GM10847 (cell line): ENCODE results near the gene ZNF627.

ENCODE experiments used
- POLR2A ChIP-seq: IDR thresholded peaks from 2 replicates; pipeline ENCODE4 v1.6.1; 2011; ENCODE audit not compliant: insufficient read length; ENCODE audit errors: extremely low read depth

Gene ZNF627

GRCh38 chr19:11597202-11598102 lies at the start of gene ZNF627:
TSS of gene ZNF627 (plus strand) at chr19:11597483. CDS start at chr19:11597628, 145 bp downstream.
- TF ChIP-seq POLR2A, result peak; percentile 92

- TF ChIP-seq POLR2A, result no peak
Observed at GRCh38 chr19:11547929-11548700, 49.2 kb upstream of the ZNF627 start.

GRCh38 chr19:11549386-11549953 lies 47.8 kb upstream of the ZNF627 start:
- no peak for TF ChIP-seq POLR2A

DNA sequence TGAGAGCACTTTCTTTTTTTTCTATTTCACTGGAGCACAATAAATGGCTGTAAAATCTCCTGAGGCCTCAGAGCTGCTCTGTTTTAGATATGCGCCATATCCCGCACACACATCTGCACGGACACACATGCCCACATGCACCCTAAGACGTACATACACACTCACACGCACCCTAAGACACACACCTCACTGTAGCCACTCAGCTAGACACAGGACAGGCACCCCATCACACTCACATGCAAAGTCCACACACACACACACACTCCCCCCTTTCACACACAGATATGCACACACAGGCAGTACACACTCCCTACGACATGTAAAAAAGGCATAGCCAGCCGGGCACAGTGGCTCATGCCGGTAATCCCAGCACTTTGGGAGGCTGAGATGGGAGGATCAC lies 47.0 kb upstream of the ZNF627 start:
- no peak for TF ChIP-seq POLR2A

DNA sequence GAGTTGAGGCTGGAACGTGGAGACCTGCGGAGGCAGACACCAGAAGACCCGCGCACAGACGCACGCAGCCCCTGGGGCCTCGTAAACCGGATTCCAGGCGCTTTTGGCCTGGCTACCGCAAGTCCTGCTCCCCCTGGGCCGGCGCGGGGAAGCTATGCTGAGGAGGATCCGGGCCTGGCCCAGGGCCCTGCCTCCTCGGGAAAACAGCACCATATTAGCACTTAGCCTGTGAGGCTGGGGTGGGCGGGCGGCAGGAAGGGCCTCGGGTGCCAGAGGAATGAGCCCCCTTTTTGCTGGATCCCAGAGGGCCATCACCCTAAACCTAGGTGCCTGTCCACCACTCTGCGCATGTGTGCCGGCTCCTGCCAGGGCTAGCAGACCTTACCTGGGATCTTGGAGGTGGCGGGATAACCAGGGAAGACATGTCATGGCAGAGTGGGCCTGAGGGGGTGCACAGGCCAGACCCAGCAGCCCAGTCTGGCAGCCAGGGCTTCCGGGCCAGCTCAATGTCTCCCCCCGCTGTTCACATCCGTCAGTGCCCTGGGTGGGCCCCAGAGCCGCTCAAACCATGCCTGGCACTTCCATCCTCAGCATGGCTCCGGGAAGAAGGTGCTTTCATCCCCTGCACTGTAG lies 45.6 kb upstream of the ZNF627 start:
- no peak for TF ChIP-seq POLR2A

DNA sequence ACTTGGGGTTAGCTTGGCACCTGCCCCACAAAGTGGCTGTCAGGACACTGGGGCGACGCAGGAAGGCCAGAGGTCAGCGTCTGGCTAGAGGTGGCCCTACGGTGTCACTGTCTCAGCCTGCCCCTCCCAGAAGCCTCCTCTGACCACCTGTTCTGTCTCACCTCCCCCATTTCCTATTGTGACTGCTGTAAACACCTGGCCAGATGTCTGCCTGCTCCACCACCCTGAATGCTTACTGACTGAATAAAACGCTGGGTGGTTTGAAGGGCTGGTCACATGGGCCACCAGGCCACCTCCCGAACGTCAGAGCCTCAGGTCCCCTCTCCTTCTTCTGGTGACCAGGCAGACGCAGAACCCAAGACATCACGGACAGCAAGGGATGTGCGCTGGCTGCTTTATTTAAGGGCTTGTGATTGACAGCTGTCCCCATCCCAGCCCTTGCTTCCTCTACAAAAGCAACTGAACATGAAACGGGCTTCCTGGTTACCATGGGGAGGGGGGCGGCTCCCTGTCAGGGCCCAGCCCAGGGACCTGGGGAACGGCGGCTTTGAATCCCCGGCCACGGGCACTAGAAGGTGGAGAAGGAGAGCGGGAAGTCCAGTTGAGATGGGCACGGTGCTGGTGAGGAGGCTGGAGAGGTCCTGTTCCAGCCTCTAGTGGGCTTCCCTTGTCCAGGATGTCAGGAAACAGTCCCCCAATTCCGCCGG lies 44.5 kb upstream of the ZNF627 start:
- no peak for TF ChIP-seq POLR2A

DNA sequence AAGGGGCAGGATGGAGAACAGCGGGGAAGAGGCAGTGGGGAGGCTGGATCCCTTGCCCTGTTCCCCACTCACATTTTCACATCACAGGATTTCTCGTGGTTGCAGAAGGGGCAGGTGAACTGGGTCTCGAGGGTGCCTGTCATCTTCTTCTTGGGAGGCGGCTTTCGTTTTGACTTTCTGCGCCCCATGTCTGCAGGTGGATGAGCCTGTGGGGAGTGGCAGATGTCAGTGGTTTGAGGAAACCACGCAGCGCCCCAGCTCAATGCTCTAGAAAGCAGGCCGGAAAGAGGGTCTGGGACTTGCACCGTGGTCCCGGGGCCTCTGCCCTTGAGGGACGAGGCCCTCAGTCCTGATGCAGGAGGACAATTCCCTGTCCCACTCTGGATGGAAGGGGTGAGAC lies 43.1 kb upstream of the ZNF627 start:
- no peak for TF ChIP-seq POLR2A

GRCh38 chr19:11555246-11555645 lies 42.0 kb upstream of the ZNF627 start:
- no peak for TF ChIP-seq POLR2A

- TF ChIP-seq POLR2A, result no peak
Observed at GRCh38 chr19:11556634-11557420, 40.5 kb upstream of the ZNF627 start.

DNA sequence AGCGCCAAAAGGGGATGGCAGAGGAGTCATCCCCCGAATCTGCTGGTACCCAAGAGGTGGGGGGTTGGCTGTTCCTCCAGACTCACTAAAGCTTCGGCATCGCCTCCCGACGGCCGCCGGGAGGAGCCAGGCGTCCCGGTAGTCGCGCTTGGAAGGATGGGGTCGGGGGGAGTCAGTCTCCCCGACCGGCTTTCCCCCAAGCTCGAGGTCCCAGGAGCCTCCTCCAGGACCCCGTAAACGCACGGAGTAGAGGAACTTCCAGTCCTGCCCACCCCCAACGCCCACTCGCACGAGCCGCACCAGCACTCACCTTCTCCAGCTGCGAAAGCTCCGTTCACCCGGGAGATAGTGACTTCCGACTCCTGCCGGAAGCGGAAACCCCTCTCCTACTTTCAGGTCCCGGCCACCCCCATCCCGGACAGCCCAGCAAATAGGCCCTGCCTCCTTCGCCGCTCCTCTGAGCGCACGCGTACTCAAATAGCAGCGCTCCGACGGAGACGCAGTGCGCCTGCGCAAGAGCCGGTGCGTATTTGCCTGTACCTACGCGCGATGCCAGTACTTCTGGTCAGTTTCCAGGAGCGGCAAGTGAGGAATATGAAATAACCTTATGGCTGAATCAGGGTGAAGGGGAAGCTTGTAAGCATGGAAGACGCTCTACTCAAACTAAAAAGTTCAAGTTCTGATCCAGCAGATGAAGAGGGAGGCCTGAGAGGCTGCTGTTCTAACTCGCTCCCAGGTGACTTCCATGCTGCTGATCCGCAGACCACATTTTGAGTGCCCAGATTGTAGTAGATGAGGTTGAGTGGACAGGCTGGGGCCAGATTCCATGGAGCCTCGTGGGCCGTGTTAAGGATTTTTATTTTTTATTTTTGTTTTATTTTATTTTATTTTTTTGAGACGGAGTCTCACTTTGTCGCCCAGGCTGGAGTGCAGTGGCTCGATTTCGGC lies 38.1 kb upstream of the ZNF627 start, which contains the start of gene ELOF1:
Gene ELOF1, minus strand, starts transcription at position 350 of the 948 bp plus-strand sequence. CDS start 4,883 bp downstream, outside the sequence.
- TF ChIP-seq POLR2A, result peak; percentile 71

DNA sequence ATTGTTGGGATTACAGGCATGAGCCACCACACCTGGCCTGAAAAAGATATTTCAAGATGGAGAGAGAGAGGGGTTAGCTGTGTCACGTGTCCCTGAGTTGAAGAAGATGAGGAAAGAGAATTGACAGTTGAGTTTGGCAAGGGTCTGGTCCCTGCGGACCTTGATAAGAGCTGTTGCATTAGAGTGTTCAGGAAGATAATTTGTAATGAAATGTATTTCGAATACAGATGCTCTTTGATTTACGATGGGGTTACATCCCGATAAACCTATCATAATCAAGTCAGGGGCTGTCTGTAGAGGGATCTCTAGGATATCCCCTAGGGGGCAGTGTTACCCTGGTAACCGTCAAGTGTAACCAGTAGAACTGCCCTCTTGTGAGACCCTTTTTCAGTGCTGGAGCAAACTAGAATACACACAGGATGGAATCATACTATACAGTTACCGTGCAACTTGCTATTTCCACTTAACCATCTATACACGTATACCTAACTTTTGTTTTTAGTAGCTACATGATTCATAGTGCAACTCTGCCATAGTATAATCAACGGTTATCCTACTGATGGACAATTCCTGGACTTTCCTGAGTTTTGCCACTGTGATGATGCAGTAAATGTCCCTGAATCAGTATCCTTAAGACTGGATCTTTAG lies 36.8 kb upstream of the ZNF627 start:
- no peak for TF ChIP-seq POLR2A

DNA sequence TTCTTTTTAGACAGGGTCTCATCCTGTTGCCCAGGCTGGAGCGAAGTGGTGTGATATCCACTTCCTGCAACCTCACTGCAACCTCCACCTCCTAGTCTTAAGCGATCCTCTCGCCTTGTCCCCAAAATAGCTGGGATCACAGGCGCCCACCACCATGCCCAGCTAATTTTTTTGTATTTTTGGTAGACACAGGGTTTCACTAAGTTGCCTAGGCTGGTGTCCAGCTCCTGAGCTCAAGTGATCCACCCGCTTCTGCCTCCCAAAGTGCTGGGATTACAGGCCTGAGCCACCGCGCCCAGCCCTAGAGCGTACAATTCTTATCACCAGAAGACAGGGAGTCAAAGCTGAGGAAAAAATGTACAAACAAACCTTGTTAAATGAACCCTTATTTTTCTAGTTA lies 33.8 kb upstream of the ZNF627 start:
- no peak for TF ChIP-seq POLR2A
